HL-60 (cell line): ENCODE measurements around the gene NECTIN4.
"Not testable (repeated sequence)": the region's sequence is repeated elsewhere in the genome, so short reads cannot be mapped to it uniquely, and the experiment has no call there.

Experiments used
- DNase-seq, 2 experiments: peaks; one replicate each; pipeline ENCODE4 v3.0.0-alpha.2; 2010 to 2020; ENCODE audit warnings: low read depth in 1 of 2, low spot score in 1 of 2
- H3K27ac ChIP-seq: fragments of 250-450 bp; sonication (Bioruptor Pico); replicated peaks from 2 replicates; pipeline ENCODE4 v1.5.1; 2020; ENCODE audit warnings: mild to moderate bottlenecking, moderate library complexity
- H3K27me3 ChIP-seq: fragments of 250-450 bp; sonication (Bioruptor Pico); 2 replicates; pipeline ENCODE4 v1.5.1; 2021; ENCODE audit warnings: mild to moderate bottlenecking, moderate library complexity; ENCODE audit not compliant: insufficient read depth, poor library complexity, severe bottlenecking
- H3K4me3 ChIP-seq: replicated peaks from 2 replicates; pipeline ENCODE4 v1.5.1; 2011; ENCODE audit warnings: mild to moderate bottlenecking, control low read depth, low read length; ENCODE audit not compliant: insufficient read depth
- GABPA ChIP-seq: IDR thresholded peaks from 2 replicates; pipeline ENCODE4 v1.6.1; 2012; ENCODE audit warnings: low read depth
- POLR2AphosphoS5 ChIP-seq: IDR thresholded peaks from 2 replicates; pipeline ENCODE4 v1.6.1; 2012; ENCODE audit warnings: low read depth
- SPI1 ChIP-seq: IDR thresholded peaks from 2 replicates; pipeline ENCODE4 v1.6.1; 2012; ENCODE audit warnings: low read depth, mild to moderate bottlenecking, borderline replicate concordance
- TF ChIP-seq, protein P1 (sequence below): IDR thresholded peaks from one replicate; pipeline ENCODE4 v1.5.1; 2011; ENCODE audit warnings: low read length, control low read depth, inconsistent platforms; ENCODE audit not compliant: insufficient read depth
- TF ChIP-seq, protein P2 (sequence below): IDR thresholded peaks from 2 replicates; pipeline ENCODE4 v1.6.1; 2012; ENCODE audit warnings: low read depth; ENCODE audit not compliant: insufficient replicate concordance

NECTIN4 gene

DNA sequence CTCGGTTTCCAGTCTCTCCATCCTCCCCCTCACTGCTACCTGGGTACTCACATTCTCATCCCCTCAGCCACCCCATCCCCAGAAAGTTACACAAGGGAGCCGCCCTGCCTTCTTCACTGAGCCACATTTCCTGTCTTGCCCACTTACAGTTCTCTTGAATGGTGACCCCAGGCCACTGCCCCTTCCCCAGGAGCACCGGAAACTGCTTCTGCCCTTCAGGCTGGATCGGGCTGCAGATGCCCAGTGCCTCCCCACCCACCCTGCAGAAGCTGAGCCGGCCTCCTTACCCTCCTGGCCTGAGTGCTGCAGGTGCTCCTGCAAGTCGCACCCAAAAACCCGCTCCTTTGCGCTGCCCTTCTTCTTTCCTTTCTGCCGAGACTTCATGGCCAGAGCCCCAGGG, 20.1 kb downstream of the NECTIN4 start:
- H3K27me3 ChIP-seq: no peaks in the 10 kb centered on the region
- H3K27ac ChIP-seq: peak overlapping the region; percentile 95
- peak overlapping the region; percentile 58 for H3K4me3 ChIP-seq
- DNase-seq: no peak
- TF ChIP-seq POLR2AphosphoS5 (no peak), GABPA (no peak), SPI1 (no peak)
- TF ChIP-seq, protein P1, sequence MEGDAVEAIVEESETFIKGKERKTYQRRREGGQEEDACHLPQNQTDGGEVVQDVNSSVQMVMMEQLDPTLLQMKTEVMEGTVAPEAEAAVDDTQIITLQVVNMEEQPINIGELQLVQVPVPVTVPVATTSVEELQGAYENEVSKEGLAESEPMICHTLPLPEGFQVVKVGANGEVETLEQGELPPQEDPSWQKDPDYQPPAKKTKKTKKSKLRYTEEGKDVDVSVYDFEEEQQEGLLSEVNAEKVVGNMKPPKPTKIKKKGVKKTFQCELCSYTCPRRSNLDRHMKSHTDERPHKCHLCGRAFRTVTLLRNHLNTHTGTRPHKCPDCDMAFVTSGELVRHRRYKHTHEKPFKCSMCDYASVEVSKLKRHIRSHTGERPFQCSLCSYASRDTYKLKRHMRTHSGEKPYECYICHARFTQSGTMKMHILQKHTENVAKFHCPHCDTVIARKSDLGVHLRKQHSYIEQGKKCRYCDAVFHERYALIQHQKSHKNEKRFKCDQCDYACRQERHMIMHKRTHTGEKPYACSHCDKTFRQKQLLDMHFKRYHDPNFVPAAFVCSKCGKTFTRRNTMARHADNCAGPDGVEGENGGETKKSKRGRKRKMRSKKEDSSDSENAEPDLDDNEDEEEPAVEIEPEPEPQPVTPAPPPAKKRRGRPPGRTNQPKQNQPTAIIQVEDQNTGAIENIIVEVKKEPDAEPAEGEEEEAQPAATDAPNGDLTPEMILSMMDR: no peak
- TF ChIP-seq, protein P2, sequence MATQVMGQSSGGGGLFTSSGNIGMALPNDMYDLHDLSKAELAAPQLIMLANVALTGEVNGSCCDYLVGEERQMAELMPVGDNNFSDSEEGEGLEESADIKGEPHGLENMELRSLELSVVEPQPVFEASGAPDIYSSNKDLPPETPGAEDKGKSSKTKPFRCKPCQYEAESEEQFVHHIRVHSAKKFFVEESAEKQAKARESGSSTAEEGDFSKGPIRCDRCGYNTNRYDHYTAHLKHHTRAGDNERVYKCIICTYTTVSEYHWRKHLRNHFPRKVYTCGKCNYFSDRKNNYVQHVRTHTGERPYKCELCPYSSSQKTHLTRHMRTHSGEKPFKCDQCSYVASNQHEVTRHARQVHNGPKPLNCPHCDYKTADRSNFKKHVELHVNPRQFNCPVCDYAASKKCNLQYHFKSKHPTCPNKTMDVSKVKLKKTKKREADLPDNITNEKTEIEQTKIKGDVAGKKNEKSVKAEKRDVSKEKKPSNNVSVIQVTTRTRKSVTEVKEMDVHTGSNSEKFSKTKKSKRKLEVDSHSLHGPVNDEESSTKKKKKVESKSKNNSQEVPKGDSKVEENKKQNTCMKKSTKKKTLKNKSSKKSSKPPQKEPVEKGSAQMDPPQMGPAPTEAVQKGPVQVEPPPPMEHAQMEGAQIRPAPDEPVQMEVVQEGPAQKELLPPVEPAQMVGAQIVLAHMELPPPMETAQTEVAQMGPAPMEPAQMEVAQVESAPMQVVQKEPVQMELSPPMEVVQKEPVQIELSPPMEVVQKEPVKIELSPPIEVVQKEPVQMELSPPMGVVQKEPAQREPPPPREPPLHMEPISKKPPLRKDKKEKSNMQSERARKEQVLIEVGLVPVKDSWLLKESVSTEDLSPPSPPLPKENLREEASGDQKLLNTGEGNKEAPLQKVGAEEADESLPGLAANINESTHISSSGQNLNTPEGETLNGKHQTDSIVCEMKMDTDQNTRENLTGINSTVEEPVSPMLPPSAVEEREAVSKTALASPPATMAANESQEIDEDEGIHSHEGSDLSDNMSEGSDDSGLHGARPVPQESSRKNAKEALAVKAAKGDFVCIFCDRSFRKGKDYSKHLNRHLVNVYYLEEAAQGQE: no peak

DNA sequence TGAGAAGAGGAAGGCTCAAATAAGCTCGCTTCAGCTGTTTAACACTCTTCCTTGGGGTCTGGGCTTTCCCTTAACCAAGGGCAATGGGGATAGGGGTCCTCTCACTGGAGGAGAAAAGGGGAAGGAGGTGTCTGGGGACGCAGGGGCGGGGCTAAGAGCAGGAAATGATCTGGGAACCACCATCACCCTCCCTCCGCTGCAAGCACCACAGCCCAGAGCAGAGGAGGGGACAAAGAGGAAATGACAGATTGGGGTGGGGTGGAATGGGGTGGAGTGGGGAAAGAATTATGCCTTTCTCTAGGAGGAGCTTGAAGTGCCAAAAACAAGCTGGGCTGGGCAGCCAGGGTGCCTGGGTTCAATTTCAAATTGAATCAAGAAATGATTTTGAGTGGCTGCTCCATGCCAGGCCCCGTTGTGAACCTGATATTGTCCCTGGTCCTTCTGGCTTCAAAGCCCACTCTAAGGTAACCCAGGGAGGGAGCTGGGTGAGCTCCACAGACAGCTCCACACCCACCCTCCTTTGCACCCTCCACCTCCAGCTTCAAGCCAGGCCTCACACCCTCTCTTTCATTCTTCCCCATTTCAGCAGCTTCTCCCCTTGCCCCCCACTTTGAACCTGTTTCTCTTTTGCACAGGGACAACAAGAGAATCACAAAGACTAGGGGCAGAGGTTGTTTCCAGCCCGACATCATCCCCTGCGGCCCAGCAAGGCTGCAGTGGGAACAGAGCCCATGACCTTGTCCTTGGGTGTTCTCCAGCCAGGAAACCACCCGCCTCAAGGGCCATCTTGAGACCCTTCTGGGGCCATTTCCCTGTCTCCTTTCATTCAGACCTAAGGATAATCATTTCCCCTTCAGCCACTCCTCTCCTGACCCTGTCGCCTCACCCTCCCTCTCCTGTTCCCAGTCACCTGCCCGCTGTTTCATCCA, 20.8 kb downstream of the NECTIN4 start:
- Histone ChIP-seq H3K4me3 (peak overlapping the region; percentile 58), H3K27ac (peak overlapping the region; percentile 95), H3K27me3 (no peaks in the 10 kb centered on the region)
- peak; percentile 74 to 96 for DNase-seq
- TF ChIP-seq, protein P2: no peak
- TF ChIP-seq SPI1 (peak; percentile 87), GABPA (peak; percentile 55), POLR2AphosphoS5 (peak; percentile 21)
- TF ChIP-seq, protein P1: no peak

DNA sequence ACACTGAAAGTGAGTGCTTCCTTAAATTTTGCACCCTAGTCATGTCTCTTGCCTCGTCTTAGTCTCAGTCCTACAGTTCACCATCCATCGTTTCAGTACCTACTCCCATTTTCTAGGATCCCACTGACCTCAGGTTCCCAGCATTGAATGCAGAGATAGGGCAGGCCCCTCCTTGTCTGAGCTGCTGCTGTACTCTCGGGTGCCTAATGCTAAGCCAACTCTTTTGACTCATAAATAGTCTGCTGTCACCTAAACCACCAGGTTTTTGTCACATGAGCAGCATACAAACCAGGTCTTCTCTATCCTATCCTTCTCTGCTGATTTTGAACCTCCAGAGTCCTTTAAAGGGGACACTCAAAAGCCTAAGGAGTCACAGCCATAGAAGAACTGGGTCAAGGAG, 22.7 kb downstream of the NECTIN4 start:
- Histone ChIP-seq H3K27ac (no peak overlapping the region), H3K4me3 (no peak overlapping the region), H3K27me3 (no peaks in the 10 kb centered on the region)
- DNase-seq: no peak
- TF ChIP-seq POLR2AphosphoS5 (no peak), GABPA (no peak), SPI1 (no peak)
- TF ChIP-seq, protein P2: no peak
- TF ChIP-seq, protein P1: no peak

DNA sequence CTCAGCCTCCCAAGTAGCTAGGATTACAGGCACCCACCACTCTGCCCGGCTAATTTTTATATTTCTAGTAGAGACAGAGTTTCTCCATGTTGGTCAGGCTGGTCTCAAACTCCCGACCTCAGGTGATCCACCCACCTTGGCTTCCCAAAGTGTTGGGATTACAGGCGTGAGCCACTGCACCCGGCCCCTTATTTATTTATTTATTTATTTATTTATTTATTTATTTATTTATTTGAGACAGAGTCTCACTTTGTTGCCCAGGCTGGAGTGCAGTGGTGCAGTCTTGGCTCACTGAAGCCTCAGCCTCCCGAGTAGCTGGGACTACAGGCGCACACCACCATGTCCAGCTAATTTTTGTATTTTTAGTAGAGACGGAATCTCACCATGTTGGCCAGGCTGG, 23.7 kb downstream of the NECTIN4 start:
- H3K27ac ChIP-seq, H3K27me3 ChIP-seq, DNase-seq, H3K4me3 ChIP-seq: not testable (repeated sequence)

DNA sequence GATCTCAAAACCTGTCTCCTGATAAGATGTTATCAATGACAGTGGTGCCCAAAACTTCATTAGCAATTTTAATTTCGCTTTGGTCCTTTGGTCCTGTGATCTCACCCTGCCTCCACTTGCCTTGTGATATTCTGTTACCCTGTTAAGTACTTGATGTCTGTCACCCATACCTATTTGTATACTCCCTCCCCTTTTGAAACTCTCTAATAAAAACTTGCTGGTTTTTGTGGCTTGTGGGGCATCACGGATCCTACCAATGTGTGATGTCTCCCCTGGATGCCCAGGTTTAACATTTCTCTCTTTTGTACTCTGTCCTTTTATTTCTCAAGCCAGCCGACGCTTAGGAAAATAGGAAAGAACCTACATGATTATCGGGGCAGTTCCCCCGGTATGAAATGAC, 25.4 kb downstream of the NECTIN4 start:
- not testable (repeated sequence) for H3K27ac ChIP-seq

More for the DNA sequence above, 25.4 kb downstream of the NECTIN4 start:
- DNase-seq, H3K4me3 ChIP-seq, H3K27me3 ChIP-seq: not testable (repeated sequence)
